SU-DHL-6 (cell line): ENCODE data around the gene C4orf36.
A peak's percentile ranks its signal among the peaks of the same experiment; 100 is the strongest.

ENCODE experiments used
- H2AFZ ChIP-seq: fragments of 200-600 bp; sonication (generic); 2 replicates; pipeline ENCODE4 v1.6.1; 2014; ENCODE audit warnings: low read depth, mild to moderate bottlenecking, moderate library complexity, mixed read lengths, antibody characterized with exemption, low read length; ENCODE audit not compliant: severe bottlenecking
- H3F3A ChIP-seq: fragments of 200-600 bp; shearing (Covaris generic); 2 replicates; pipeline ENCODE4 v1.6.0; 2016; ENCODE audit warnings: antibody characterized with exemption, mild to moderate bottlenecking; ENCODE audit not compliant: insufficient read depth
- H3K27ac ChIP-seq: fragments of 200-600 bp; sonication (generic); 2 replicates; pipeline ENCODE4 v1.5.1; 2016; ENCODE audit warnings: low read depth, mild to moderate bottlenecking, low read length, moderate library complexity, mixed read lengths
- H3K27me3 ChIP-seq: fragments of 200-600 bp; sonication (generic), shearing (Covaris generic); 2 replicates; pipeline ENCODE4 v1.6.0; 2014; ENCODE audit warnings: mild to moderate bottlenecking, low read length
- H3K36me3 ChIP-seq: fragments of 200-600 bp; sonication (generic); 2 replicates; pipeline ENCODE4 v1.6.1; 2014; ENCODE audit warnings: mild to moderate bottlenecking, low read length, mixed read lengths
- H3K4me2 ChIP-seq: fragments of 300-600, 200-600 bp; shearing (Covaris generic), sonication (generic); 2 replicates; pipeline ENCODE4 v1.6.0; 2014; ENCODE audit warnings: low read length, low read depth, mild to moderate bottlenecking; ENCODE audit not compliant: poor library complexity, severe bottlenecking
- H3K4me3 ChIP-seq: fragments of 200-600 bp; sonication (generic); 2 replicates; pipeline ENCODE4 v1.5.1; 2014; ENCODE audit warnings: antibody characterized with exemption, low read length, mild to moderate bottlenecking, mixed read lengths; ENCODE audit not compliant: insufficient read depth, poor library complexity, severe bottlenecking
- H3K79me2 ChIP-seq: fragments of 200-600 bp; sonication (generic); 2 replicates; pipeline ENCODE4 v1.6.1; 2014; ENCODE audit warnings: mild to moderate bottlenecking, low read length, moderate library complexity; ENCODE audit not compliant: insufficient read depth
- H3K9ac ChIP-seq: fragments of 200-600 bp; sonication (generic); 2 replicates; pipeline ENCODE4 v1.7.0; 2014; ENCODE audit warnings: mild to moderate bottlenecking, low read length
- H3K9me2 ChIP-seq: fragments of 200-600 bp; sonication (generic); replicated peaks from 2 replicates; pipeline ENCODE4 v1.6.1; 2014; ENCODE audit warnings: low read length; ENCODE audit not compliant: insufficient read depth
- H3K9me3 ChIP-seq: fragments of 200-600 bp; sonication (generic); 2 replicates; pipeline ENCODE4 v1.6.1; 2014; ENCODE audit warnings: low read length, mixed read lengths; ENCODE audit not compliant: insufficient read depth
- H4K20me1 ChIP-seq: fragments of 200-600 bp; sonication (generic); 2 replicates; pipeline ENCODE4 v1.6.1; 2014; ENCODE audit warnings: low read depth, mild to moderate bottlenecking, antibody characterized with exemption, low read length, moderate library complexity, mixed read lengths
- CTCF ChIP-seq: fragments of 200-600 bp; sonication (generic); IDR thresholded peaks from one replicate; pipeline ENCODE4 v1.5.1; 2017; ENCODE audit warnings: antibody characterized with exemption, mild to moderate bottlenecking, low read length, moderate library complexity; ENCODE audit not compliant: insufficient read depth, poor library complexity, severe bottlenecking
- EZH2phosphoT487 ChIP-seq: fragments of 200-600 bp; sonication (generic), shearing (Covaris generic); conservative IDR thresholded peaks from 2 replicates; pipeline ENCODE4 v1.6.1; 2018; ENCODE audit warnings: mild to moderate bottlenecking, antibody characterized with exemption, low read length, moderate library complexity, mixed read lengths

C4orf36 gene

GRCh38 chr4:86934771-86935565 lies 42.7 kb upstream of the C4orf36 start, which contains the start of gene AFF1:
Gene AFF1 (plus strand): TSS chr4:86935011. CDS start chr4:86948534, 13,523 bp downstream.
- no peaks in the 10 kb centered on the region for H3K79me2 ChIP-seq
- H3K9ac ChIP-seq: peak within 1 kb of the TSS; percentile 44
- H2AFZ ChIP-seq: peak within 1 kb of the TSS; percentile 77
- H3K9me2 ChIP-seq: no peaks in the 10 kb centered on the region
- H3K36me3 ChIP-seq: no peaks in the 10 kb centered on the region
- no peaks in the 10 kb centered on the region for H3K27me3 ChIP-seq
- TF ChIP-seq CTCF (no peak), EZH2phosphoT487 (no peak)
- H3K9me3 ChIP-seq: no peaks in the 10 kb centered on the region
- peak within 1 kb of the TSS; percentile 64 for H3K4me2 ChIP-seq
- peak within 1 kb of the TSS; percentile 58 for H3K4me3 ChIP-seq
- no peaks in the 10 kb centered on the region for H4K20me1 ChIP-seq
- H3F3A ChIP-seq: peaks cover 7% of the 10 kb centered on the region; the same call in 1 of the 2 replicates
- H3K27ac ChIP-seq: no peak within 1 kb of the TSS

GRCh38 chr4:86934147-86934770 lies 42.0 kb upstream of the C4orf36 start:
- no peaks in the 10 kb centered on the region for H3K79me2 ChIP-seq
- H3K27ac ChIP-seq: no peak overlapping the region

GRCh38 chr4:86928400-86929255 lies 36.4 kb upstream of the C4orf36 start:
- Histone ChIP-seq H3K9me3 (no peaks in the 10 kb centered on the region), H3K4me2 (no peak overlapping the region), H3K79me2 (no peaks in the 10 kb centered on the region), H3K9ac (no peak overlapping the region), H3K27me3 (no peaks in the 10 kb centered on the region), H3K4me3 (no peak overlapping the region), H2AFZ (no peak overlapping the region), H4K20me1 (no peaks in the 10 kb centered on the region), H3K27ac (no peak overlapping the region), H3F3A (no peaks in the 10 kb centered on the region; the same call in 1 of the 2 replicates), H3K9me2 (no peaks in the 10 kb centered on the region), H3K36me3 (no peaks in the 10 kb centered on the region)
- TF ChIP-seq EZH2phosphoT487: no peak
- no peak for TF ChIP-seq CTCF

More at GRCh38 chr4:86934147-86934770, 42.0 kb upstream of the C4orf36 start:
- no peaks in the 10 kb centered on the region for H3K9me2 ChIP-seq
- no peaks in the 10 kb centered on the region for H4K20me1 ChIP-seq
- peak overlapping the region; percentile 64 for H3K4me2 ChIP-seq
- TF ChIP-seq EZH2phosphoT487: no peak
- no peak for TF ChIP-seq CTCF
- H3K9me3 ChIP-seq: no peaks in the 10 kb centered on the region
- peaks cover 2% of the 10 kb centered on the region; the same call in 1 of the 2 replicates for H3F3A ChIP-seq
- H2AFZ ChIP-seq: peak overlapping the region; percentile 68
- no peaks in the 10 kb centered on the region for H3K36me3 ChIP-seq
- H3K4me3 ChIP-seq: peak overlapping the region; percentile 57
- no peaks in the 10 kb centered on the region for H3K27me3 ChIP-seq
- peak overlapping the region; percentile 36; the same call in 1 of the 2 replicates for H3K9ac ChIP-seq
